SH-SY5Y (cell line): ENCODE data around the gene PPP1R12A.

Source experiments
- GATA2 ChIP-seq: IDR thresholded peaks from 2 replicates; pipeline ENCODE4 v1.6.1; 2011; ENCODE audit warnings: mild to moderate bottlenecking, low read depth, low read length
- GATA3 ChIP-seq: IDR thresholded peaks from 2 replicates; pipeline ENCODE4 v1.6.1; 2011; ENCODE audit warnings: low read depth, mild to moderate bottlenecking, low read length, moderate library complexity

PPP1R12A gene

GRCh38 chr12:79844693-79845092 lies 90.2 kb downstream of the PPP1R12A start:
- no peak for TF ChIP-seq GATA3

- TF ChIP-seq GATA3 (no peak), GATA2 (no peak)
Measured at GRCh38 chr12:79843978-79844377, 90.9 kb downstream of the PPP1R12A start.

- TF ChIP-seq GATA2 (no peak), GATA3 (no peak)
Measured at GRCh38 chr12:79842630-79843029, 92.3 kb downstream of the PPP1R12A start.

- TF ChIP-seq GATA2, result no peak
- no peak for TF ChIP-seq GATA3
Measured at GRCh38 chr12:79841878-79842265, 93.0 kb downstream of the PPP1R12A start.

GRCh38 chr12:79841248-79841877 lies 93.5 kb downstream of the PPP1R12A start:
- no peak for TF ChIP-seq GATA2
- no peak for TF ChIP-seq GATA3

- no peak for TF ChIP-seq GATA3
Measured at GRCh38 chr12:79838359-79838758, 96.5 kb downstream of the PPP1R12A start.

- no peak for TF ChIP-seq GATA2
- no peak for TF ChIP-seq GATA3
Measured at GRCh38 chr12:79837575-79837974, 97.3 kb downstream of the PPP1R12A start.

GRCh38 chr12:79835377-79835843 lies 99.5 kb downstream of the PPP1R12A start:
- no peak for TF ChIP-seq GATA2
- TF ChIP-seq GATA3, result no peak

GRCh38 chr12:79834712-79835376 lies 100.1 kb downstream of the PPP1R12A start:
- TF ChIP-seq GATA3, result no peak

GRCh38 chr12:79830440-79830839 lies 104.5 kb downstream of the PPP1R12A start:
- TF ChIP-seq GATA2, result no peak
- TF ChIP-seq GATA3, result no peak

- no peak for TF ChIP-seq GATA2
- TF ChIP-seq GATA3, result no peak
Measured at GRCh38 chr12:79828924-79829323, 106.0 kb downstream of the PPP1R12A start.

- TF ChIP-seq GATA2 (no peak), GATA3 (no peak)
Measured at GRCh38 chr12:79827484-79827883, 107.4 kb downstream of the PPP1R12A start.

- TF ChIP-seq GATA3 (no peak), GATA2 (no peak)
Measured at GRCh38 chr12:79826267-79827128, 108.4 kb downstream of the PPP1R12A start.

- TF ChIP-seq GATA3 (no peak), GATA2 (no peak)
Measured at GRCh38 chr12:79822475-79822874, 112.4 kb downstream of the PPP1R12A start.

- TF ChIP-seq GATA3, result no peak
- no peak for TF ChIP-seq GATA2
Measured at GRCh38 chr12:79818856-79819255, 116.0 kb downstream of the PPP1R12A start.
